Erythroblast (primary cell): ENCODE results near the gene RPL27A.

Experiments
- GATA1 ChIP-seq: IDR thresholded peaks from 2 replicates; pipeline ENCODE4 v1.6.1; 2011; ENCODE audit warnings: low read depth, mild to moderate bottlenecking, control low read depth, low read length, moderate library complexity
- POLR2A ChIP-seq: IDR thresholded peaks from 2 replicates; pipeline ENCODE4 v1.6.1; 2011; ENCODE audit warnings: mild to moderate bottlenecking, low read length

DNA sequence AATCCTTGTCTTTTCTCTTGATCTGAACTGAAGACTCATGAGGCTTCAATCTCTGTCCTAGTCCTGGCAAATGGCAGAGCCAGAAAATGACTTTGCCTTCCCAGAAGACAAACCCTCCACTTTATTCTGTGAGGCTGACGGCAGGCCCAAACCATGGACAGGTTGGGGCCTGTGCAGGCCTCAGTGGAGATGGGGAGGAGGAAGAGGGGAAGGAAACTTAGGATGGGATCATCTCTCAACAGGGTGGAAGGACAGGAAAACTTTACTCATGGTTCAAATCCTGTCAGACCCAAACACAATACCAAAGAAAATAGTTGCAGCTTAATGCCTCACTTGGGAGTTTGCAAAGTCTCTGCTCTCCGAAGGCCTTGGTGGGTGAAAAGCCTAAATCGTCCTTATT, 9.8 kb downstream of the RPL27A start:
- peak; percentile 8 for TF ChIP-seq POLR2A
- TF ChIP-seq GATA1: no peak
